Endothelial cell (in vitro differentiated cells): ENCODE results near the gene EFTUD2. TPM values are rescaled to one million over a fixed set of nuclear protein-coding genes. Genes with fewer than 3 reads are reported as not detected.
A peak's percentile ranks its signal among the peaks of the same experiment; 100 is the strongest.

Experiments
- DNase-seq: peaks from one replicate; pipeline ENCODE4 v3.0.0; 2021; ENCODE audit warnings: low spot score
- H3K27ac Mint-ChIP-seq: one replicate; pipeline ENCODE4 v1.8.0; 2021; ENCODE audit warnings: mixed read lengths, inconsistent platforms; ENCODE audit not compliant: unreplicated experiment
- H3K27me3 Mint-ChIP-seq: one replicate; pipeline ENCODE4 v1.8.0; 2021; ENCODE audit warnings: mild to moderate bottlenecking, moderate library complexity, mixed read lengths, inconsistent platforms; ENCODE audit not compliant: unreplicated experiment
- H3K36me3 Mint-ChIP-seq: one replicate; pipeline ENCODE4 v1.8.0; 2021; ENCODE audit warnings: mild to moderate bottlenecking, low read depth, mixed read lengths, inconsistent platforms; ENCODE audit not compliant: unreplicated experiment
- H3K4me1 Mint-ChIP-seq: one replicate; pipeline ENCODE4 v1.8.0; 2021; ENCODE audit warnings: mild to moderate bottlenecking, mixed read lengths, inconsistent platforms; ENCODE audit not compliant: unreplicated experiment
- H3K4me3 Mint-ChIP-seq: one replicate; pipeline ENCODE4 v1.8.0; 2021; ENCODE audit warnings: mild to moderate bottlenecking, mixed read lengths, inconsistent platforms; ENCODE audit not compliant: unreplicated experiment
- H3K9me3 Mint-ChIP-seq: one replicate; pipeline ENCODE4 v1.8.0; 2021; ENCODE audit warnings: mixed read lengths, inconsistent platforms; ENCODE audit not compliant: unreplicated experiment
- CTCF ChIP-seq: fragments of 200-600 bp; sonication (generic); IDR thresholded peaks from one replicate; pipeline ENCODE4 v1.5.0; 2021; ENCODE audit warnings: antibody characterized with exemption; ENCODE audit not compliant: unreplicated experiment
- total RNA-seq: library from RNA; stranded (reverse); fragmentation: NEBNext Ultra II Directional; extraction: Animal tissue kit (Norgen Biotek cat#: 25700); gene quantifications from one replicate; pipeline ENCODE4 v1.2.1, GENCODE V29; 2021; ENCODE audit not compliant: unreplicated experiment

The EFTUD2 gene
- total RNA-seq, 1 donor from 2014 or later, result 154 TPM

GRCh38 chr17:44887971-44888954, 11.0 kb downstream of the EFTUD2 start:
- no peak overlapping the region for H3K27ac Mint-ChIP-seq

GRCh38 chr17:44887016-44887415, 12.2 kb downstream of the EFTUD2 start:
- Mint-ChIP-seq H3K27ac (no peak overlapping the region), H3K36me3 (peaks cover 24% of the 10 kb centered on the region), H3K4me1 (no peaks in the 10 kb centered on the region), H3K9me3 (no peaks in the 10 kb centered on the region), H3K27me3 (no peaks in the 10 kb centered on the region), H3K4me3 (no peak overlapping the region)
- no peak for TF ChIP-seq CTCF
- no peak for DNase-seq

More at GRCh38 chr17:44887971-44888954, 11.0 kb downstream of the EFTUD2 start:
- H3K27me3 Mint-ChIP-seq, result no peaks in the 10 kb centered on the region
- H3K4me1 Mint-ChIP-seq, result no peaks in the 10 kb centered on the region
- TF ChIP-seq CTCF, result no peak
- H3K9me3 Mint-ChIP-seq, result no peaks in the 10 kb centered on the region
- no peak overlapping the region for H3K4me3 Mint-ChIP-seq
- peaks cover 14% of the 10 kb centered on the region for H3K36me3 Mint-ChIP-seq
- no peak for DNase-seq

- TF ChIP-seq CTCF, result no peak
- no peaks in the 10 kb centered on the region for H3K27me3 Mint-ChIP-seq
- no peak for DNase-seq
- no peaks in the 10 kb centered on the region for H3K4me1 Mint-ChIP-seq
- no peaks in the 10 kb centered on the region for H3K9me3 Mint-ChIP-seq
- peaks cover 35% of the 10 kb centered on the region for H3K36me3 Mint-ChIP-seq
- H3K4me3 Mint-ChIP-seq, result no peak overlapping the region
- H3K27ac Mint-ChIP-seq, result no peak overlapping the region
These were observed 14.3 kb downstream of the EFTUD2 start for GRCh38 chr17:44884941-44885340.

GRCh38 chr17:44881145-44881544, 18.1 kb downstream of the EFTUD2 start:
- H3K4me1 Mint-ChIP-seq, result no peaks in the 10 kb centered on the region
- H3K9me3 Mint-ChIP-seq, result no peaks in the 10 kb centered on the region
- no peak for TF ChIP-seq CTCF
- H3K4me3 Mint-ChIP-seq, result no peak overlapping the region
- DNase-seq, result no peak
- no peaks in the 10 kb centered on the region for H3K27me3 Mint-ChIP-seq
- no peak overlapping the region for H3K27ac Mint-ChIP-seq
- H3K36me3 Mint-ChIP-seq, result peaks cover 39% of the 10 kb centered on the region

GRCh38 chr17:44880062-44880461, 19.2 kb downstream of the EFTUD2 start:
- H3K27ac Mint-ChIP-seq, result no peak overlapping the region
- no peaks in the 10 kb centered on the region for H3K4me1 Mint-ChIP-seq
- H3K36me3 Mint-ChIP-seq, result peaks cover 46% of the 10 kb centered on the region
- DNase-seq, result no peak
- H3K4me3 Mint-ChIP-seq, result peak overlapping the region; percentile 20
- no peak for TF ChIP-seq CTCF
- no peaks in the 10 kb centered on the region for H3K27me3 Mint-ChIP-seq
- no peaks in the 10 kb centered on the region for H3K9me3 Mint-ChIP-seq
